HG03066 (cell line): ENCODE measurements around the gene ACAP1.
"Not testable (repeated sequence)": the region's sequence is repeated elsewhere in the genome, so short reads cannot be mapped to it uniquely, and the experiment has no call there.

Experiments
- ATAC-seq: cut with Tn5 transposase; IDR thresholded peaks from one replicate; pipeline ENCODE4 v1.9.1; 2021; ENCODE audit warnings: low read depth; ENCODE audit not compliant: unreplicated experiment

The ACAP1 gene

GRCh38 chr17:7327056-7327455 lies 9.3 kb upstream of the ACAP1 start:
- no peak for ATAC-seq

DNA sequence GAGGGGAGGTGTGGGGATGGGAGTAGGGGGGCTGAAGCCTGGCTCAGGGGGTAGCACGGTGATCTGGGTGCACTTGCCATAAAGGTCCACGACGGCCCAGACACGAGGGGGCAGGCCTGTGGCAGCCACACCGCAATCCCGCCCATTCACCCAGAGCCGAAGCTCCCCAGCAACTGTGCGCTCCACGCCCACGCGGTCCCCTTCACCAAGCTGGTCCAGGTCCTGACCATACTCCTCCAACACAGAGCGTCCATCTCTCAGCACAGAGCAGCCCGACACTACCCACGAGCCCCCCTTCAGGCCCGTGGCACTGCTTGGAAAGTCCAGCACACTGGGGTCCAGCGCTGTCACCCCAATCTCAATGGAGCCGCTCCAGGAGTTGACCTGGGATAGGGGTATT lies 8.8 kb upstream of the ACAP1 start:
- ATAC-seq, result no peak

DNA sequence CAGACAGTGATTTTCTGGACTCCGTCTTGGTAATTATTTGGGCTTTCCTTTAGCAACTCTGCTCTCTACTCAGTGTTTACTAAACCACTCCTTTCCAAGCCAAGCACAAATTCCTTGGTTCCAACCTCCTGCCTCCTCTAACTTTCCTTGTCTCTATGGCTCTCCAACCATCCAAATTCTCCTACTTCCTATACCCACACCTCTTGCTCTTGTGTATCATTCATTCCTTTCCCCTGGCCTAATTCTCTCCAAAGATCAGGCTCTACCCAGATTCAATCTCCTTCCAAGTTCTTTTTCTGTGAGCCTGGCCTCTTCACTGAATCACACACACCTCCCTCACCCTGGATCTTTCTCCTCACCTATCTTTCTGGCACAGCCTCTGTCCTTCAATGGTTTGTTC lies 8.3 kb upstream of the ACAP1 start:
- no peak for ATAC-seq

DNA sequence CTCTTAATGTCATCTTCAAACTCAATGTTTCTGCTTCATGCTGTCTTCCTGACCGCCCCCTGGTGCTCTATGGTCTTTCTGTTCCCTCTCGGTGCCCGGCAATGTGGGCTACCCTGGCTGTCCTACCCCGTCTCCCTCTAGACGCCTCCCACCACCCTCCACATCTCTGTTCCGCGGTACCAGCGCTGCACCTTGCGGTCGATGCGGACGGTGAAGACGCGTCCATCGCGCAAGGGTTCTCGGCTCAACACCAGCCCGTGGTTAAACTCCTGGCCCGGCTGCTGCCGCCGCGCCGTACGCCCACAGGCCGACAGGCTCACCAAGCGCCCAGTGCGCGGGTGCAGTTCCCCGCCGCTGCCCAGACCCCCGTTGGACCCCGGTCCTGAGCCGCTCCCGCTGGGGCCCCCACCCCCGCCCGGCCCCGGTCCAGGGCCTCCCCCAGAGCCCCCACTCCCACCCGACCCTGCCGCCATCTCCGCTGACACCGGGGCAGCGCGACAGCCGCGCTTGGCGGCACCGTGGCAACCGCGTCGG lies 7.4 kb upstream of the ACAP1 start, which contains the start of gene NEURL4:
TSS of gene NEURL4 (minus strand) at position 496 of the 534 bp plus-strand sequence. CDS start at position 473, 23 bp downstream.
- ATAC-seq, result peak; percentile 11

- peak; percentile 53 for ATAC-seq
Observed at GRCh38 chr17:7329374-7329996, 6.8 kb upstream of the ACAP1 start.

DNA sequence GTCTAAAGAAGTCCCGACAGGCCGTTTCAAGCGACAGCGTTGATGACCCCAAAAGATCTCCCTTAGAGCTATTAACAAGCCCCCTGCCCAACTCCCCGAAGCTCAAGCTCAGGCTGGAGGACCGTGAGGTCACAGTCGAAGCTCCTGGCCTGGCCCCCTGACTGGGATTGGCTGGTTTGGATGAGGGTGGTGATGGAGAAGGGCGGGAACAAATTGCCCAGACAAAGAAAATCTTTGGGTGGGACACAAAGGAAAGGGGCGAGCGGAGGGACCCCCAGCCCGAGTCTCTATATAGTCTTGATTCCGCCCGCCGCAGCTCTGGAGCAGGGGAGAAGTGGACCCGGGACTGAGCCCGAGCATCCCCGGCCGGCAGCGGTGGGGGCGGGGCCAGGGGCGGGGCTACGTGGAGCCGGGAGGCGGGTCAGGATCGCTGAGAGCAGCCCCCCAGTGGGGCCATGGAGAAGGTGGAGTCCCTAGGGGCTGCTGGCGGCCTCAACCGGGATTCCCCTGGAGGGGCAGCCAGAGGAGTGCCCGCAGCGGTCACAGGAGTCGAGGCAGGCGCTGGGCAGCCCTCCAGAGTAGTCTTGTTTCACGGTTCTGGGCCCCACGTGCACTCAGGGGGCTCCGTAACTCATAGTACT lies 6.2 kb upstream of the ACAP1 start:
- peak; percentile 39 for ATAC-seq

- no peak for ATAC-seq
Observed at GRCh38 chr17:7330638-7331015, 5.7 kb upstream of the ACAP1 start.

GRCh38 chr17:7332111-7332510 lies 4.2 kb upstream of the ACAP1 start:
- ATAC-seq, result no peak

- not testable (repeated sequence) for ATAC-seq
Observed at GRCh38 chr17:7332600-7333069, 3.7 kb upstream of the ACAP1 start.

DNA sequence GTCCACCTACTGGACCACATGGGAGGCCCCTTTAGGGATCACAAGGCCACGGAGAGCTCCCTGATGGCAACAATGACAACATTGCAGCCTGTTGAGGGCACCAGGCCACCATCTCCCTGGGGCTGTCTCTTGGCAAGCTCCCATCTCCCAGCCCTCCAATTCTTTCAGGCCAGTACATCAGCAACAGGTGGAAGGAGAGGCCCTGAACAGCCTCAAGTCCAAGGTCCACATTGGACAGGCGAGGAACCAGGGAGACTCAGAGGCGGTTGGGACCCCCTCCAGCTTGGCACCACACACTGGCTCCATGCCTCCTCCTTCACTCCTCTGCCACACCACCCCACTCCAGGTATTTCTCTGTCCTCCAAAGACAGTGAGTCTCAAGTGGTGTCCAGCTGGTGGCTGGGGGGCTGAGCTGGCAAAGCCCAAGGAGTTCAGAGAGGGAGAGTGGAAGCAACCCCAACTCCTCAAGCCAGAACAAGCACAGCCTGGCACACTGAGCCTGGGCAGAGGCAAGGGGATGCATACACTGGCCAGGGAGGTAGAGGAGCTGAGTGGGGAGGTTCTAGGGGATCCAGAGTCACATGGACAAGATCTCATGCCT lies 1.3 kb upstream of the ACAP1 start:
- no peak for ATAC-seq

GRCh38 chr17:7335765-7336164 lies 564 bp upstream of the ACAP1 start:
- ATAC-seq, result not testable (repeated sequence)

DNA sequence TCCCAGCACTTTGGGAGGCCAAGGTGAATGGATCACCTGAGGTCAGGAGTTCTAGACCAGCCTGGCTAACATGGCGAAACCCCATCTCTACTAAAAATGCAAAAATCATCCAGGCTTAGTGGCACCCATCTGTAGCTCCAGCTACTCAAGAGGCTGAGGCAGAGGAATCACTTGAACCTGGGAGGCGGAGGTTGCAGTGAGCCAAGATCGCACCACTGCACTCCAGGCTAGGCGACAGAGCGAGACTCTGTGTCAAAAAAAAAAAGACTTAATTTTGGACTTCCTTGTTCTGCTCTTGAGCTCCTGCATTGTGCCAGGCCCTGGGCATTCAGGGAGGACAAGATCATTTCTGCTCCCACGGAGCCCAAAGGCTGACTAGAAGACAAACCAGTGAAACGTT lies 1.3 kb downstream of the ACAP1 start:
- ATAC-seq, result not testable (repeated sequence)

GRCh38 chr17:7340179-7340578 lies 3.9 kb downstream of the ACAP1 start:
- no peak for ATAC-seq

GRCh38 chr17:7341842-7342241 lies 5.5 kb downstream of the ACAP1 start:
- ATAC-seq, result no peak

GRCh38 chr17:7343250-7343649 lies 6.9 kb downstream of the ACAP1 start:
- ATAC-seq, result no peak

DNA sequence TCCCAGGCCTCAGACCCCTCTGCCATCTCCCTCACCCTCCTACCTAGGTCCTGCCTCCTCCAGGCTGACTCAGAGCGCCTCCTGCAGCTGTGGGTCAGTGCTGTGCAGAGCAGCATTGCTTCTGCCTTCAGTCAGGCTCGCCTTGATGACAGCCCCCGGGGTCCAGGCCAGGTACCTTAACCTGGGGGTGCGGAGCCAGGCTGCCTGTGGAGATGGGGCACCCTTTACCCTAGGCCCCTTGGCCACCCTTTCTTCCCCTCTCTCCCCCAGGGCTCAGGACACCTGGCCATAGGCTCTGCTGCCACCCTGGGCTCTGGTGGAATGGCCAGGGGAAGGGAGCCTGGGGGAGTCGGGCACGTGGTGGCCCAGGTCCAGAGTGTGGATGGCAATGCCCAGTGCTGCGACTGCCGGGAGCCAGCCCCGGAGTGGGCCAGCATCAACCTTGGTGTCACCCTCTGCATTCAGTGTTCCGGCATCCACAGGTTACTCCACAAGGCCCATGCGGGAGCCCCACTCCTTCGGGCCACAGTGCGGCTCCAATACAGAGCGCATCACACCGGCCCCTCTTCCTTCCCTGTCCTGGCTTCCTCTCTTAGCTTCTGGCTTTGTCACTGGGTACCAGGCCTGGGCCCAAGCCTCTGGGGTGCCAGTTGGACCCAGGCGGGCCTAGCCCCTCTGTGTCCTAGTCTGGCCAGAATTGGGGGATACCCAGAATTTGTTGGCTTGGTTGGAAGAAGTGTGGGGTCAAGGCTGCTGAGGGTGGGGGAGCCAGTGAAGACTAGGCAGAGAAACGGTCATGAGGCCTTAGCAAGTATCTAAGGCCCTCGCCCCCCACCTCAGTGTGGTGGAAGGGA lies 10.7 kb downstream of the ACAP1 start:
- no peak for ATAC-seq

DNA sequence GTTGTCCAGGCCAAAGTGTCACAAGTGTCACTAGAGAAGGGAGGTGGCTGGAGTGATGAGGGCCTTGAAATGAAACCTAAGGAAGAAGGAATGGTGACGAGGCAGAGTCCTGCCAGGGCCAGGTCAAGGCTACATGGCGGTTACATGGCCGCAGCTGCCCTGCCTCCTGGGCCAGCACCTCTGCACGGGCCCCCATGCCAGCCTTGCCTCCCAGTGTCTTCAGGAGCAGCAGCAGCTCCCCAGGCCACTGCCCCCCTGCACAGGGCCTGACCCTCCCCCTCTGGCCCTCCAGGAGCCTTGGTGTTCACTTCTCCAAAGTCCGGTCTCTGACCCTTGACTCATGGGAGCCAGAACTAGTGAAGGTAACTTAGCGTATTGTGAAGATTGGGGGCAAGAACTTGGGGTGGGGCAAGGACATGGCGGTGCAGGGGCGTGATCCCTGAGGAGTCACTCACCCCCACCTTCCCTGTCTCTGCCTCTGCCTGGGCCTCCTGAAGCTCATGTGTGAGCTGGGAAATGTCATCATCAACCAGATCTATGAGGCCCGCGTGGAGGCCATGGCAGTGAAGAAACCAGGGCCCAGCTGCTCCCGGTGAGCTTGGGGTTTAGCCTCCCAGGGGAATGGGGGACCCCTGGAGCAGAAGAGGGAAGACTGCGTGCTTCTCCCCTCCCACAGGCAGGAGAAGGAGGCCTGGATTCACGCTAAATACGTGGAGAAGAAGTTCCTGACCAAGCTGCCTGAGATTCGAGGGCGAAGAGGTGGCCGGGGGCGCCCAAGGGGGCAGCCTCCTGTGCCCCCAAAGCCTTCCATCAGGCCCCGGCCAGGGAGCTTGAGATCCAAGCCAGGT lies 11.5 kb downstream of the ACAP1 start:
- no peak for ATAC-seq

- no peak for ATAC-seq
Observed at GRCh38 chr17:7348478-7349242, 12.3 kb downstream of the ACAP1 start.
